ENCODE results near the gene KIFAP3.
"Not testable (repeated sequence)": the region's sequence is repeated elsewhere in the genome, so short reads cannot be mapped to it uniquely, and the experiment has no call there.

KIFAP3 gene

GRCh38 chr1:170061676-170062075 is 12.8 kb downstream of the KIFAP3 start:
- not testable (repeated sequence) for DNase-seq

- DNase-seq: not testable (repeated sequence)
Observed at GRCh38 chr1:170060015-170060520, 14.4 kb downstream of the KIFAP3 start.

- no peak for DNase-seq
Observed at GRCh38 chr1:170049176-170049800, 25.2 kb downstream of the KIFAP3 start.

- no peak for DNase-seq
Observed at GRCh38 chr1:170048515-170048914, 26.0 kb downstream of the KIFAP3 start.

- no peak for DNase-seq
Observed at GRCh38 chr1:170044187-170044586, 30.3 kb downstream of the KIFAP3 start.

- no peak for DNase-seq
Observed at GRCh38 chr1:170041423-170042192, 32.9 kb downstream of the KIFAP3 start.

GRCh38 chr1:170032531-170033280 is 41.8 kb downstream of the KIFAP3 start:
- no peak for DNase-seq

GRCh38 chr1:170030212-170030611 is 44.3 kb downstream of the KIFAP3 start:
- DNase-seq: no peak

GRCh38 chr1:170027760-170028159 is 46.7 kb downstream of the KIFAP3 start:
- no peak for DNase-seq

GRCh38 chr1:170020859-170021258 is 53.6 kb downstream of the KIFAP3 start:
- no peak for DNase-seq

- DNase-seq: no peak
Observed at GRCh38 chr1:170017478-170017877, 57.0 kb downstream of the KIFAP3 start.

- DNase-seq: no peak
Observed at GRCh38 chr1:170012920-170013319, 61.6 kb downstream of the KIFAP3 start.

- no peak for DNase-seq
Observed at GRCh38 chr1:170010443-170010842, 64.1 kb downstream of the KIFAP3 start.

GRCh38 chr1:170009551-170009950 is 64.9 kb downstream of the KIFAP3 start:
- no peak for DNase-seq

GRCh38 chr1:170008745-170009144 is 65.8 kb downstream of the KIFAP3 start:
- DNase-seq: not testable (repeated sequence)

- DNase-seq: not testable (repeated sequence)
Observed at GRCh38 chr1:170003270-170003835, 71.1 kb downstream of the KIFAP3 start.

GRCh38 chr1:170001266-170001665 is 73.2 kb downstream of the KIFAP3 start:
- DNase-seq: no peak

- no peak for DNase-seq
Observed at GRCh38 chr1:169999761-170000160, 74.7 kb downstream of the KIFAP3 start.

GRCh38 chr1:169999331-169999741 is 75.2 kb downstream of the KIFAP3 start:
- no peak for DNase-seq

- DNase-seq: no peak
Observed at GRCh38 chr1:169995993-169996392, 78.5 kb downstream of the KIFAP3 start.

- DNase-seq: no peak
Observed at GRCh38 chr1:169989246-169989645, 85.2 kb downstream of the KIFAP3 start.

GRCh38 chr1:169985757-169986156 is 88.7 kb downstream of the KIFAP3 start:
- no peak for DNase-seq

- no peak for DNase-seq
Observed at GRCh38 chr1:169974067-169974466, 100.4 kb downstream of the KIFAP3 start.
